Stimulated activated CD4-positive, alpha-beta T cell treated with anti-CD3 and anti-CD28 coated beads, TNF-alpha, amount 100 ng/mL, for 24 hours (primary cell): ENCODE data around the gene SOWAHC.

Experiments
- DNase-seq, 3 experiments: peaks; one replicate each; pipeline ENCODE4 v3.0.0-alpha.2; 2020; ENCODE audit warnings: low read depth in 3 of 3

Gene SOWAHC

DNA sequence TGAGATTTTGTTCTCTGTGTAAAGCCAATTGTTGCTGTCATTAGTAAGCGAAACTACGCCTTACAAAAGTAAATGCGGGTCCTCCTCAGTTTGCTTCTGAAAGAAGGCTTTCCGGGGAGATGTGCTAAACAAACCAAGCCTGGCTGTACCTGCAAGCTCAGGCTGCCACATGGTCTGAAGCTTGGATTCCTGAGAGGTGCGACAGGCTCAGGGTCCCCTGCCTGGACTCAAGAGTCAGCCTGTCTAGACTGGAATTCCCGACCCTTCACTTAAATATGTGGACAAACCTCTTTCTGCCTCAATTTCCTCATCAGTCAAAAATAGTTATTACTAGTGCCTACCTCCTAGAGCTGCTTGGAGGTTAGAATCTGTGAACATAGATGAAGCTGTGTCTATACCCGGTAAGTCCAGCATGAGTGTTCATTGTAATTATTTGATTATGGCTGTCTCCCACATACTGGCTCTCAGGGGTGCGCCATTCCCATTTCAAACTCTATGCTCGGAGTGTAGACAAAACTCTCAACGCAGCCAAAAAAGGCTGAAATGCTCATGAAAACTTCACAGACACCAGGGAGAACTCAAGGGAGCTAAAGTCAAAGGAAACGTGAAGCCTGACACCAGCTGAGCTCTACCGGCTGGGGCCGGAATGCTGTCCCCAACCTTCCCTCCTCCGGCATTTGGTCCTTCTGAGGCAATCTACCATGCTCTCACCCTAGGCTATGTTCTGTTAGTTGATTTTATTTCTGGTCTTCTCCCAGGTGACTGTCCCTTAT lies 31.4 kb downstream of the SOWAHC start:
- no peak for DNase-seq

DNA sequence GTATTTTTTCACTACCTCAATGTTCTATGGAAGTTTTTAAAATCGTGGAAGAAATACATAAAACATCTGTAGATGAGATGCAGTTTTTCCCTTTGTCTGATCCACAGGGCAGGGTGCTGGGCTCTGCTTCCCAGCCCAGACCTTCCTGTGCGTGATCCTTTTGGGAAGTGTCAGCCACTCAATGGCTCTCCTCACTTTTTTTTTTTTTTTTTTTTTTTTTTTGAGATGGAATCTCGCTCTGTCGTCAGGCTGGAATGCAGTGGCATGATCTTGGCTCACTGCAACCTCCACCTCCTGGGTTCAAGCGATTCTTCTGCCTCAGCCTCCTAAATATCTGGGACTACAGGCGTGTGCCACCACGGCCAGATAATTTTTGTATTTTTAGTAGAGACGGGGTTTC lies 32.8 kb downstream of the SOWAHC start:
- no peak for DNase-seq

DNA sequence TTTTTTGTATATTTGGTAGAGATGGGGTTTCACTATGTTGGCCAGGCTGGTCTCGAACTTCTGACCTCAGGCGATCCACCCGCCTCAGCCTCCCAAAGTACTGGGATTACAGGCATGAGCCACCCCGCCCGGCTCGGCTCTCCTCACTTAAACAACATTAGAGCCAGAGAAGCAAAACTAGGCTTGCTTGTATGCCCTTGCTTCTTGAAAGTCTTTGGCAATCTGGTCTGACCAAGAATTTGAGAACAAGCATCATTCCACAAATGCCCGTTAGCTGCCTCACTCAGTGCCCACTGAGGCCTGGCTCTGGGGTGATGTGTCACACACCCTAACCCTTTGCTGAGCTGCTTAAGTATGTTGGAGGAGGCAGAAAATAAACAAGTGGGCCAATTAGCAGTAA lies 33.5 kb downstream of the SOWAHC start:
- no peak for DNase-seq

DNA sequence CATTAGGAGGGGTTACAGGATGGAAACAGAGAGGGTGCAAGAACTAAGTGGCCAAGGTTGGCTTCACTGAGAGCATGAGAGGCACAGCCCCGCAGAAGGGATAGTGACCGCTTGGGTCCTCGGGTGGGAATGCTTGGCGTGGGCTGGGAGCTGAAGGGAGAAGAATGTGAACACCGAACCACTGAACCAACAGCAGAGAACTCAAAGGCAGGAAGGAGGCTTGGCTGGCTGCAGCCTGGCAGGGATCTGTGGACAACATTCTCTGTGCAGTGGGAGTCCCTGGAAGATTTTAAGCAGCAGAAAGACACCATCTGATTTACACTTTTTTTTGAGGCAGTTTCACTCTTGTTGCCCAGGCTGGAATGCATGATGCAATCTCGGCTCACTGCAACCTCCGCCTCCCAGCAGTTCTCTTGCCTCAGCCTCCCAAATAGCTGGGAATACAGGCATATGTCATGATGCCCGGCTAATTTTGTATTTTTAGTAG lies 33.9 kb downstream of the SOWAHC start:
- no peak for DNase-seq

DNA sequence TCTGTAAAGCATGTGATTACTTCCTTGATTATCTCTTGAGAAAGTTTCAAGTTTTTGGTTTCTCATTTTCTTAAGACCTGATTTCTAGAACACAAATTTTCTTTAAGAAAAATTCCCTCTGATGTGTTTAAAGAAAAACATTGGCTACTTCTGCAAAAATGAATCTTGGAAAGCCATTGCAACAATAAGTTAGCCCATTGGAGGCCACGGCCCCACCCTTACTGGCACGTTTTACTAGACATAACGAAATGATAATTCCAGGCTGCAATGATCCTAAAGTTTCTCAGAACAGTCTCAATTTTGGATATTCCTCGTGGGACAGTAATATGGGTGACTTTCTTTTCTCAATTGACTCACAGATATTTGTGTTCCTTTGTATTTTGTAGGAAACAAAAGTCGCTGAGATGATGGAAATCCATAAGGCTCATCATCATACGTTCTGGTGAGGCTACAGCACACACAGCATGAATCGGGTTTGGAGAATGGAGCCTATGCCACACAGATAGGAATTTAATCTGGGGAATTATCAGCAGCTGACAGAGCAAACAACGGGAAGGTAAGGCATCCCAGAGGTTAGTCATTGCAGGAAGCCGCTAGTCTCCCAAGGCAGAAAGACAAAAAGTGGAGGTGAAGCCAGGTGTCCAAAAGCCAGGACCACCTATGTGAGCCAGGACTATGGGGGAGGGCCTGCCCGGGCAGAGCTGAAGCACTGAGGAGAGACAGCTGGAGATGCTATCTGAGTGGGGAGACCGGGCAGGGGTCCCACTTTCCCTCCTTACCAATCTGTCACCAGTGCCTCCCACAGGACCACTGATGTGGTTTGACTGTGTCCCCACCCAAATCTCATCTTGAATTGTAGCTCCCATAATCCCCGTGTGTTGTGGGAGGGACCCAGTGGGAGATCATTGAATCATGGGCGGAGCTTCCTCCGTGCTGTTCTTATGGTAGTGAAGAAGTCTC lies 35.9 kb downstream of the SOWAHC start:
- no peak for DNase-seq

DNA sequence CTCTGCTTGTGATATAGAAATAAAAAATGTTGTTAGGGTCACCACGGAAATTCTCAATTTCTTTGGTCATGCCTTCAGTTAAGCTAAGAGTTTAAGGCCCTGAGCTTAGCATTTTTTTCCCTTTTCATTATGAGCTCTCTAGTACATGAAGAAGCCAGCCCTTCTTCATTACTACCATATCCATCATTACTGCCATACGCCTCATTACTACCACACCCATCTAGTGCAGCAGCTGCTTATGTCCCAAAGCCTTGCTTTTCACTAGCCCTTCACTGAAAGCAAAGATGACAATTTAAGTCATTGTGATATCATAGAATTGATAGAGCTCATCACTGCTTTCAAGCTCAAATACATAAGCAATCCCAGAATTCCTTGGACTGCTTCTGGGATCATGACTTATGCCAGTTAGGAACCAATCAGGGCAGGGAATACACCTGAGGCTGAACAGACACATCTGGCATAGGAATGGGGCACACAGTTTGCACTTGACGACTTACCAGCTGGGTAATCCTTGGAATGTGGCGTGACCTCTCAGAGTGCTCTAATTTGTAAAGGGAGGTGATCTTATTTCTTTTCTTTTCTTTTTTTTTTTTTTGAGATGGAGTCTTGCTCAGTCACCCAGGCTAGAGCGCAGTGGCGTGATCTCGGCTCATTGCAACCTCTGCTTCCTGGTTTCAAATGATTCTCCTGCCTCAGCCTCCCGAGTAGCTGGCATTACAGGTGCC lies 40.3 kb downstream of the SOWAHC start:
- no peak for DNase-seq

DNA sequence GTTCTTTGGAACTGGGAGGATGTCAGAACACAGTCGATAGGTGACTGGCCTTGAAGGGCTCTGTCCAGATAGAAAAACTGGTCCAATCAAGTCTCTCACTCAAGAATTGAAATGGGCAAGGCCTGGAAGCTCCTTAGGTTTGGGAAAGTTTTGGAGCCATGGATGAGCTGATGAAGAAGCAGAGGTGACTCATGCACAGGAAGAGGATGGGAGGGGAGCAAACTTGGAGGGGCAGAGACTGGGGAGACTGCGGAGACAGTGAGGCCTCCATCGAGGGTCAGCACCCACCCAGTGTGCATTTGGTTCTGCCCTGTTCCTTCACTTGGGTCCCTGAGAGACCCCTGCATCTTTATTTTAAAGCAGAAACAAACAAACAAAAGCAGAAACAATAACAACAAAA lies 41.1 kb downstream of the SOWAHC start:
- DNase-seq = no peak

DNA sequence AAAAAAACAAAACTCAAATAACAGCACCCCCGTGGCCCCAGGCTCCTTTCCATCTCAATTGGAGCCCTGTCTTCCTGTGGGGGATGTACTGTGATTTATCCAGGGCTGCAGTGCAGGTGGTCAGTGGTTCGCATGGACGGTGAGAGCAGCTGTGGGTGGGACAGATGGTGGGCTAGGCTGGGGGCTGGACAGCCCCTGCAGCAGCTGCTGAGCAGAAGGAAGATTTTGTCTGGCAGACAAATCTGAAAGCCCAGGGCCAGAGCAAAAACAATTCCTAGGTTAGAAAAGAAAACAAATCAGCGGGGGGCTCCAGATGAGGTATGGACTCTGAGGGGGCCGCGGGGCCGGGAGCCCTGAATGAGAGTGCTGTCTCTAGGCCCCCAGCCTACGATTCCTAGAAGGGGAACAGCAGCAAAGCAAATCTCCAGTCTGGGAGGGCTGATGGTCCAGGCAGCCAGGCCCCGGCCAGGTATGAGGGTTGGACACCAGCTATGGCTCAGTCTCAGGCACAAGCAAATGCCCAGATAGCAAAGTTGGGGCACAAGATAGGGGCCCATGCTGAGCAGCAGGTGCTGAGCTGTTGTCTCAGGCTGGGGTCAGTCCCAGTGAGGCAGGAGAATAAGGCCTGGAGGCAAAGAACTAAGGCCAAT lies 45.4 kb downstream of the SOWAHC start:
- no peak for DNase-seq

DNA sequence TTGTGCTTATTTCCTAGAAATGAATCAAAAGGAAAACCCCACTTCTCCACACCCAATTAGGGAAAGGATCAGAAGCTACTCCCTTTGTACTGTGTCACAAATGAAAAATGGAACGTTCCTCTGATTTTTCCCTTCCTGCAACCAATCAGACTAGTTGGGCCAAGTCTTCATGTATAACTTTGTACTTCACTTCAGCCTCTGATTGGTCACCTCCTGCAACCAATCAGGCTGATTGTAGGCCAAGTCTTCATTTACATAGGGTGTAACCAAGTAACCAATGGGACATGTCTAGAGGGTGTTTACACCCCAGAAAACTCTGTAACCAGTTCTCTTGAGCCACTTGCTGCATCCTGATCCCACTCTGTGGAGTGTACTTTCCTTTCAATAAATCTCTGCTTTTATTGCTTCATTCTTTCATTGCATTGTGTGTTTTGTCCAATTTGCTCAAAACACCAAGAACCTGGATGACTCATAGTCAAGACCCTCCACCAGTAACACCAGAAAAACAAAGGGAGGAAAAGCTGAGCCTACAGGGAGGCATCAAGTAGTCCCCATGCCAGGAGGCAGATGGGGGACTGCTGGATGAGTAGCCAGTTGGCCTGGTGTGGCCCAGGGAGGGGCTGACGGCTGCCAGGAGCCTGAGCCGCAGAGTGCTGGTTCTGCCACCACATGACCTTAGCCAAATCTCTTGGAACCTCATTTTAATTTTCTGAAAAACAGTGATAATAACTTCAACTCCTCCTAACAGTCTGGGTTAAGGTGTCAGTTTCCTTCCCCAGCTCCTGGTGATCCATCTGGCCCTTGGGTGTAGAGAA lies 46.1 kb downstream of the SOWAHC start:
- DNase-seq = no peak

DNA sequence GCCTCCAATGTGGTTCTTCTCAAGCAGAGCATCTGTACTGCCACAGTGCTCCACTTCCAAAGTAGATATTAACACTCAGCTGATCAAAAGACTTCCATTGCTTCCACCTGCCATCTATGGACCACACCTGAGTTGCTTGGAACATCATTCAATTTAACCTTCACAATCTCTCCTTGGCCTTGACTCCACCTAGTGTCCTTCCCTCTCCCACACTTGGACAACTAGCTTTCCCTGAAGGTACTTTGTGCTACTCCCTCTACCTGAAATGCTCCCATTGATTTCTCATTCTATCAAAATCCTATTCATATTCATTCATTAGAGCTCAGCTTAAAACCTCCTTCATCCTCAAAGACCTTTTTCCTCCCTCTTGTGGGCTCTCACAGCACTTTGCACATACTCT lies 48.7 kb downstream of the SOWAHC start:
- no peak for DNase-seq

DNA sequence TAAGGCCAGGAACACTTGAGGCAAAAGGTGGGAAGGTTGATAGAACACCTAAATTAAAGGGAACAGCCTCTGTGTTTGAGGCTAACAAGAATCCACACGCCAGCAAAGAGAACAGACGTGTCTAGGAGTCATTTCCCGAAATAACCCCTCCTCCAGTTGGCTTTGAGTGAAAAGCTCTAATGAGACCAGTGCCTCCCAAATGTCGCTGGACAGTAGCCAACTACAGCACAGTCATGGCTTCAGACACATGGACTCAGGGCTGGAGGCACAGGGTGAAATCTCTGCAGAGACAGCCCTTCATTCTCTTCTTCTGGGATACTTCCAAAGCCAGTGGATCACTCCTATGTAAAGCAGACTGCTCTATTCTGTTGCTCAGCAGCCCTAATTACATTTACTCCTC lies 49.6 kb downstream of the SOWAHC start:
- no peak for DNase-seq

DNA sequence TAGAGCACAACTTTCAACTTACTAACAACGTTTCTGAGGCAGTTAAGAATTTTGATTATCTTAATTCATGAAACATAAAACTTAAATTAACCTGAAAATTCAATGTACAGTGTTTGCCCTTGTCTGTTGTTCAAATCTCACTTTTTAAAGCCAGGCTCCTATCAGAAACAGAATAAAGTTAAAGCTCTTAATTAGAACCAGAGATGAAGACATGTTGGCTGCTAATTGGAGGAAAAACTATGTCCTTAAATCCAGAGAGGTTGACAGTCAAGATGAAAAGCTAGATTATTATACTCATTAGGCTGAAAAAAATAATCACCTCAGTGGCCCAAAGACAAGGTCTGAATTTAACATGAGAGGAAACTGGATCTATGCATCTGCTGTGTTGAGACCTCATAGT lies 52.3 kb downstream of the SOWAHC start:
- DNase-seq = no peak
